Globus pallidus (tissue), 1 donor: ENCODE measurements around the gene FAM81B.
"Not testable (repeated sequence)": the region's sequence is repeated elsewhere in the genome, so short reads cannot be mapped to it uniquely, and the experiment has no call there.

Experiments
- DNase-seq: peaks from one replicate; pipeline ENCODE4 v3.0.0-alpha.2; 2015; ENCODE audit warnings: low spot score

FAM81B gene

DNA sequence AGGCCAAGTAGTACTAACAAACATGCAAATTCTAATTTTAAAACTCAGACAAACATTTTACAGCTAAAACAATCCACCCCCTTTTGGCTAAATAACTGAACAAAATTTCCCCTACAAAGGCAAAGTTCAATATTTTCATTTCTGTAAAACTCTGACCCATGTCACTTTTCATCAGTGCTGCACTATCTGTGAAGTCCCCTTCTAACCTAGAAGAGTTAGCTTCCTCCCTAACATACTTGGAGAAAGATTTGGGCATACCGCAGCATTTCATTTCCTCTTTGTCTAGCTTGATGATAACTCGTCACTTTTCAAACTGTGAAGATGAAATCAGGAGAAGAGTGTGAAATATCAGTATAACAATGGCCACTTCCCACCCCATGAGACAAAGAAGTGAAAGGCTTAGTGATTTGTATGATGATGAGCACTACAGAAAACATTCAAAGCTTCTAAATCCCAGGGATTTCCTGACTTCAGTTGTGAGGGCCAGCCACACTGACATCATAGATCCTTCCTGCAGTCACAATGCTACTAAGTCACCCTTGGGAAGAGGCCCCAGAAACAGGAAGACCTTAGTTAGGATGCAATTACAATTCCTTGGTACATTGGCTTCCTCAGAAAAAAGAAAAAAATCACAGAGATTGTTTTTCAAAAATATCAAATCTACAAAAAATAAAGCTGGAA lies at the start of gene FAM81B:
FAM81B (plus strand) TSS at position 555 of the 681 bp plus-strand sequence; CDS start at position 579, 24 bp downstream.
- no peak for DNase-seq

- not testable (repeated sequence) for DNase-seq
Measured at GRCh38 chr5:95341444-95341843, 49.7 kb upstream of the FAM81B start.

DNA sequence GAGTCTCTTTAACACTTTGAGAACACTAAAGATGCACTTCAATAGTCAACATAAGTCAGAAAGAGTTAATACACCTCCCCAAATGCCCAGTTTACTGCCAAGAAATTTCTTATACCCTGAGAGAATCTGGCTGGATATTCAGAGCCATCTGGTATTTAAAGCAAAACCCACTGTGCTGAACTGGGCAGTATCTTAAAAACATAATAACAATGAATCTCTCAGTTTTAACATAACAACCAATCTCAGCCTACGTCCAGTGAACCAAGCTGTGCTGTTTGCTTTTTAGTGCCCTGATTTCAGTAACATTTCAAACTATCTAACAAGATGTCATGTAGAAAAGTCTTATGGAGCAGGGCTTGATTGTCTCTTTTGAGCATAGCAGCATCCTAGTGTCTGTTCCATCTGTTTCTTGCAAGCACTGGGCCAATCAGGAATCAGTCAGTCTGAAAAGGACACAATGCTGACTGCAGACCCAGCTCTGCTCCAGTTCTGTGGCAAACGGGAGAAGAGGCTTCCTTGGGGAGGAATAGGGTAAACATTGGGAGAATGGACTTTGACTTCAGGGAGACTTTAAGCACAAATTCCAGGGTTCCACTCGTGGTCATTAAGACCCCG lies 43.6 kb upstream of the FAM81B start:
- no peak for DNase-seq

DNA sequence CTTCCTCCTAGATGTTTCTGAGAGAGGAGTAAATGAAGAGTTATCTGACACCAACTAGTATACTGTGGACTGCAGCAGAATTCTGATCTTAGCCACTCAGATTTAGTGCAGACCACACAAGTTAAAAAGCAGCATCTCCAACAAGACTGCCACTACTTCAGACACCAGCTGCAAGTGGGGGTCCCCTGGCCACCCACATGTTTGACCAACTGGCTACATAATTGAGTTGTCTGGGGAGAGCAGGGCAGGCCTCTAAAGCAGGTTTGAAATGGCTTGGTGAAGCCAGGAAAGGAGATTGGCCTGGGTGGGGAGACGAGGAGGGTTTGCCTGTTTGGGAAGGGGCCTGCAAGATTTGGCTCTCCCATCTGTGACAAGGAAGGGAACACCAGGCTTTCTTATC lies 40.5 kb upstream of the FAM81B start:
- DNase-seq: no peak

DNA sequence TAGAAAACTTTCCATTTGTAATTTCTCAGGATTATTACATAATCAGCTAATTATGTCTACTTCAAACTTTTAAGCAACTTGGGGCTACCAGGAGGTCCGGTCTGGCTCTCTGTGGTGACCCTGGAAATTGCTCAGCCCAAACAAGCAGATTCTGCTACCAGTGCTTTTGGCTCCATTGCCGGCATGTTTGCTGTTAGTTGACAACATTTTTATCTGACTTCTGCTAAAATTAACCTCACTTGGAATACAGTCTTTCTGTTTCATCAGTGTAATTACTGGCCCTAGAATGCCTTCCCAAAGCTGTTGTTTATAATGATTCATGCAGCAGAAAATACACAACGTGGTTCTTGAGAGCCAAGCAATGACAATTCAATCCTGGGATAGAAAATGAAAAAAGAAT lies 38.5 kb upstream of the FAM81B start:
- no peak for DNase-seq

DNA sequence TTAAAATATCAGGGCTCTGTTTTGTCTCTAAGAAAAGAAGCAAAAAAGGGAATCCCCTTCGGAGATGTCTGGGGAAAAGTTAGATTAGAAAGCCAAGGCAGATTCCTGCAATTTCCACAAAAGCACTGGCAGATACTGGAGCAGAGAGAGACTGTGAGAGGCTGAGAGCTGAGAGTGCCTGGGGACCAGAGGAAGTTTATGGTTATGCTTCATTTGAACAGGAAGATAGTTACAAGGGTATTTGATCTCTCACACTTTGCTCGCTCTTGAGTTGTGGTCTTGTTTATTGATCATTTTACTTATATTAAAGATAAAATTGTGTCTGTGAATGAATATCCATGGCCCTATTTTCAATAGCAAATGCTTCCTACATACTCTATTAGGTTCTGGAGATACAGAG lies 32.8 kb upstream of the FAM81B start:
- DNase-seq: no peak

GRCh38 chr5:95358848-95359247 lies 32.3 kb upstream of the FAM81B start:
- no peak for DNase-seq

DNA sequence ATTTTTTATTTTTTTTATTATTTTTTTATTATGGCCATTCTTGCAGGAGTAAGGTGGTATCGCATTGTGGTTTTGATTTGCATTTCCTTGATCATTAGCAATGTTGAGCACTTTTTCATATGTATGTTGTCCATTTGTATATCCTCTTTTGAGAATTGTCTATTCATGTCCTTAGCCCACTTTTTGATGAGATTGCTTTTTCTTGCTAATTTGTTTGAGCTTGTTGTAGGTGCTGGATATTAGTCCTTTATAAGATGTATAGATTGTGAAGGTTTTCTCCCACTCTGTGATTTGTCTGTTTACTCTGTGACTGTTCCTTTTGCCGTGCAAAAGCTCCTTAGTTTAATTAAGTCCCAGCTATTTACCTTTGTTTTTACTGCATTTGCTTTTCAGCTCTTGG lies 30.5 kb upstream of the FAM81B start:
- not testable (repeated sequence) for DNase-seq

- no peak for DNase-seq
Measured at GRCh38 chr5:95365302-95366095, 25.7 kb upstream of the FAM81B start.

- DNase-seq: no peak
Measured at GRCh38 chr5:95369782-95370181, 21.4 kb upstream of the FAM81B start.

DNA sequence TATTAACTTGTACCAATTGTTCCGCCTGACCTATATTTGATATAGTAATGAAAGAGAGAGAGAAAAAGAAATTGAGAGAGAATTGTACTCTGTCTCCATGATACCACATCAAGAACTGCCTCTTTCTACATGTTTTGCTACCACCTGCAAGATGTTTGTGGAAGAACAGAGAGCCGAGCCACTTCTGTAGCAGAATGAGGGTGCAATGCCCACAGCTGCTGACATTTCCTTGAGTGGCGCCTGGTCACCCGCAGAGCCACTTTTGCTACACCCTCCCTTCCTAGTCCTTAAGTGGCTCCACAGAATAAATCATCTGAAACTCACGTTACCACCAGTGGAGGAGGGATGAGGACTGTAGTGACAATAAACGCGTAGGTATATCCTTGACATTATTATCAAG lies 17.1 kb upstream of the FAM81B start:
- DNase-seq: no peak

- no peak for DNase-seq
Measured at GRCh38 chr5:95375591-95375990, 15.6 kb upstream of the FAM81B start.

DNA sequence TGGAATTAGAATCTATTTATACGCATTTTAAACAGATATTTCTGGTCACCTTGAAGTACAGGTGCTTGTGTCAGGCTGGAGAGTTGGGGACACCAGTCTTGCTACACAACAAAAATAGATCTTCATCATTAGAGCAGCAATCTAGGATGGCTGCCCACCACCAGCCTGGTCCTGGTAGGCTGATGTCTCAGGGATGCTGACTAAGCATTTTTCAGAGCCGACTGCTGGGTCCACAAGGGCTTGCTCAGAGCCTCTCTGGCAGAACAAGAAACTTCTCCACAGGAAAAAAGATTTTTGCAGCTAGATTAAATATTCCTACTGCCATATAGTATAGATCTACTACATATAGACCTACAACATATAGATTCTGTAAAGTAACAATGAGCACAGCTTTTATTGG lies 12.0 kb upstream of the FAM81B start:
- no peak for DNase-seq

DNA sequence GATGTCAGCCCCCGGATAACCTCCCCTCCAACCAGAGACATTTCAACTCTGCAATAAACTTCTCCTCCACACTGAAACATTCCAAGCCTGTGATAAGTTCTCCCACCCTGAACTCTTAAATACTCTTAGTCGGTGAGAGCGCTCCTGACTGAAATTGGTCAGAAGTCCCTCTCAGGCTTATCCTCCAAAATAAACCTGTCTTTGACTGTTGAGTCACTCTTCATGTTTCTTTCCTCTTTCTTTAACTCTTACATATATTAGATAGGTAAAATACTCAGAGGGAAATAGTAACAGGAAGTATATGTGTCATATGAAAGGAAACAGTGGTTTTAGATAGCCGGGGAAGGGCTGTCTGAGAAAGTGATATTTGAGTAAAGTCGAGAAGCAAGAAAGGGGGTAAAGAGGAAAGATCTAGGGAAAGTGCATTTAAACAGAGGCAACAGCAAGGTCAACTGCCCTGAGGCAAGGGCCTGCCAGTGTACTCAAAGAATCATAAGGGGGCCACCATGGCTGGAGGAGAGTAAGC lies 11.0 kb upstream of the FAM81B start:
- DNase-seq: no peak

DNA sequence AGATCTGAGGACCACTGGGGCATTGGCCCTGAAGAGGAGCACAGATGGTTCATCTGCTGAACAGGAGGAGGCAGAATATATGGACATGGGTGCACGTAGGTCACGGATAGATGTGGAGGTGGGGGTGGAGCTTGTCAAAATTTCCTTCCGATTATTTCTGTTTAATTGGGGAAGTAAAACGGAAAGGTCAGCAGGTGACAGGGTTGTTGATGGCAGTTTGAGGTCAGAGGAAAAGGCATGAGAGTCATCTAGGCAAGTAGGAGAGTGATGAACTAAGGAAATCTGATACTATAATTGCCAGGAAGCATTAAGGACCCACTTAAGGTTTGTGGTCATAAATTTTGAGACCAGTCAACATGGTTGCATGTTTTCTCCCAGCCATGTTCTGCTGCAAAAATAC lies 8.4 kb upstream of the FAM81B start:
- DNase-seq: no peak

DNA sequence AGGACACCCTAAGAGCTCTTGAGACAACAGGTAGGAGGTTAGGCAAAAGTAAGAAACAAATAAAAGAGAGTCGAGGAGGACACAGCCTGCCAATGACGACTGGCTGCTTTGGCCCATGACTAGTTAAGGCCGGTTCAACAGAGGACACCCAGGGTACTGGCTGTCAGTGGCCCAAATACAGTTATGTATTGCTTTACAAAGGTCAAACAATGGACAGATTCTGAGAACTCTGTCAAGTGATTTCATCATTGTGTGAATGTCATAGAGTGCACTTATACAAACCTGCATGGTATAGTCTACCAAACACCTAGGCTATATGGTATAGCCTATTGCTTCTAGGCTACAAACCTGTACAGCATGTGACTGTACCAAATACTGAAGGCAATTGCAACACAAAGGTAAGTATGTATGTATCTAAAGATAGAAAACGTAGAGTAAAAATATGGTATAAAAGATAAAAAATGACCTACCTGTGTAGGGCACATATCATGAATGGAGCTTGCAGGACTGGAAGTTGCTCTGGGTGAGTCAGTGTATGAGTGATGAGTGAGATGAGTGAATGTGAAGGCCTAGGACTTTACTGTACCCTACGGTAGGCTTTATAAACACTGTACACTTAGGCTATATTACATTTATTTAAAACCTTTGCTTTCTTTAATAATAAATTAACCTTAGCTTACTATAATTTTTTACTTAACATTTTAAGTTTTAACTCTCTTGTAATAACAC lies 6.5 kb upstream of the FAM81B start:
- DNase-seq: no peak

DNA sequence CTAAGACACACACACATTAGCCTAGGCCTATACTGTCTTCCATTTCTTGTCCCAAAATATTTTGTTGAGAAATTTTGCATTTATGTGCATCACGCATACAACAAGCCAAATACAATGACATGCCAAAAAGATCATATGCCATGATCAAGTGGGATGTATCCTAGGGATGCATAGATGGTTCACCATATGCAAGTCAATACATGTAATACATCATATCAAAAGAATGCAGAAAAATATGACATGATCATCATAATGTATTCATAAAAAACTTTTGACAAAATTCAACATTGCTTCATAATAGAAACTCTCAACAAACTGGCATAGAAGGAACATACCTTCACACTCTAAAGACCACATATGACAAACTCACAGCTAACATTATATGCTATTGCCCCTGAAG lies 5.8 kb upstream of the FAM81B start:
- no peak for DNase-seq

GRCh38 chr5:95391965-95392364 lies 799 bp downstream of the FAM81B start:
- not testable (repeated sequence) for DNase-seq

DNA sequence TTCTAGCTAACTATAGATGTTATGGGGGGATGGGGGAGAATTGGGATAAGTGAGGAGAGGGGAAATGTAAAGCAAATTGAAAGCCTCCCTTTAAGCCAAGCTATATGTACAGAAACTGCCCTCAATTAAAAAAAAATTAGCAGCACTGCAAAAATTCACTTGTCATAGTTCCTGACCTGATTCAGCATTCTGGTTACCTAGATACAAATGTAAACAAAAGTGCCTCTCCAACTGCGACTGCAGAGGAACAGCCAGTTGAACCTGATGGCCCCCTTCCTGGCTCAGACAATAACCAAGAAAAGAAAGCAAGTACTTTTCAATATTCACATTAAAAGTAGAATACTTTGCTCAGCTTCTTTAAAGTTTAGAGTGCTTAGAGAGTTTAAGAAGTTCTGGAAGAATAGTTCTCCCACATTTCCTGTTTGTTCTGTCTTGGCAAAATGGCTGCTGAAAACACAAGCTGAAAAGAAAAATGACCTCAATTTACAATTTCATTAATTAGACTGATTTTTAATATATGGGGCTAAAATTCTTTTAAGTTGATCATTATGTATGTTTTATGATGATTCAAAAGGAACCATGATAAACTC lies 1.5 kb downstream of the FAM81B start:
- DNase-seq: no peak

DNA sequence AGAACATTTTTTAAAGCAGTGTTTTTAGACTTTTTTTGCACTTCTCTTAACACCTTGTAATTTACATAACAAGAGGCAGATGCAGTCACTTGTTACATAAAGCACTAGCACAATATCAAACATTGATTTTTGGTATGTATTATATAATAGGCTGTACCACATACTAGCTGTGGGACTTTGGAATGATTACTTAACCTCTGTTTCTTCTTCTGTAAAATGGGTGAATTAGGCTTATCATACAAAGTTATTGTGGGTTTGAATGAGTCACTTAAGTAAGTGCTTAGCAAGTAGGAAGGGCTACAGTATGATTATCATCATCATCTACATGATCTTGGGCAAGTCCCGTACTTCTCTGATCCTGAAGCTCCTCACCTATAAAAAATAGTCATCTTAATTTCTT lies 2.1 kb downstream of the FAM81B start:
- DNase-seq: no peak

GRCh38 chr5:95398989-95399388 lies 7.8 kb downstream of the FAM81B start:
- no peak for DNase-seq

DNA sequence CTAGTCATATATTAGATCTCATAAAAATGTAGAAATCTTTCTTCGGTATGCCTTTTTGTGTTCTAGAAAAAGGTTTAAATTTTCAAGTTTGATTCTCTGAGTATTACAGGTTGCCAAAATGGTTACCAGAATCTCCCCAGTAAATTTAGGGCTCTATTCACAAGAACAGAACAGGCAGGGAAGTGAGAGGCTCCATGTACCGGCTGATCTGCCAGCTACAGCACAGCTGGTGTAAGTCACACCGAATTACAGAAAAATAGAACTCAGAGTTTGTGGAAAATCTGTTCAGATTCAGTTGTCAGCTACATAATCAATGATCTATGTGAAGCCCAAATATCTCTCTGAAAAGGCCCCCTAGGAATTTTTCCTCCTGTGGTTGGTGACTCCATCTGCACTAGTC lies 10.5 kb downstream of the FAM81B start:
- DNase-seq: no peak
